GM21515 (cell line): Measurements from ENCODE around the gene SMTN.

Experiments used
- ATAC-seq: cut with Tn5 transposase; IDR thresholded peaks from one replicate; pipeline ENCODE4 v1.9.1; 2021; ENCODE audit not compliant: unreplicated experiment

Gene SMTN

DNA sequence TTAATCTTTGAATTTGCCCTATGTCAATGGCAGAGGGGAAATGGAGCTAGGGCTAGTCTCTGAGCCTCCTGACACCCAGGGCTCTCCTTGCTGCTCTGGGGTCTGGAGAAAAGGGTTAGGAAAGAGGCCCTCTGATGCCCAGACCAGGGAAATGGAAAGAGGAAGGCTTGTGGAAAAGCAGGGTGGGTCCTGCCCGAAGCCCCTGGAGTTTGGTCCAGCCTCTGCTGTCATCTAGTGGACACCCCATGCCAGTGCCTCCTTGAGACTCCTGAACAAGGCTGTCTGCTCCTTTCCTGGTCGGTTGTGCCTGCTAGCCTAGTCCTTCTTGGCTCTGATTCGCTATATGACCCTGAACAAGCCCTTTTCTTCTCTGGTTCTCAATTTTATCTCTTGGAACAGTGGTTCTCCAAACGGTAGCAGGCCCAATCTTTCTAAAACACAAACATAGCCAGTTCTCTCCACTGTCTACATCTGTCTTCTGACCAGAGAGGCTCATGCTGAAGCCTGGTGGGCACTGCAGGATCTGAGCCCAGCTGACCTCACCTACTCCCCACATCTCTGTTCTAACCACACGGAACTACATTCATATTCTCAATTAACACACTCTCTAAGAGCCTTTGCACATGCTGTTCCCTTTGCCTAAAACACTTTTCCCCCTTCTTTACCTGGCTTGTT is 68.0 kb downstream of the SMTN start:
- ATAC-seq = no peak

DNA sequence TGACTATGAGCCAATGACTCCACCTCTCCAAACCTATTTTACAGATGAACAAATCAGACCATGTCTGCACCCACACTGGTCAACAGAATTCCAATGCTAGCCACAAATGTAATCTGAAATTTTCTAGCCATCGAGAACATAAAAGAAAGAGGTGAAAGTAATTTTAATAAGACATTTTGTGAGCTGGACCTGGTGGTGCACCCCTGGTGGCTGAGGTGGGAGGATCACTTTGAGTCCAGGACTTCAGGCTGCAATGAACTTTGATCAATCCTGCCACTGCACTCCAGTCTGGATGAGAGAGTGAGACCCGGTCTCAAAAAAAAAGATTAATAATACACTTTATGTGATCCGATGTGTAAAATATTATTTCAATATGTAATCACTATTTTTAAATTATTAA is 69.5 kb downstream of the SMTN start:
- ATAC-seq = no peak

DNA sequence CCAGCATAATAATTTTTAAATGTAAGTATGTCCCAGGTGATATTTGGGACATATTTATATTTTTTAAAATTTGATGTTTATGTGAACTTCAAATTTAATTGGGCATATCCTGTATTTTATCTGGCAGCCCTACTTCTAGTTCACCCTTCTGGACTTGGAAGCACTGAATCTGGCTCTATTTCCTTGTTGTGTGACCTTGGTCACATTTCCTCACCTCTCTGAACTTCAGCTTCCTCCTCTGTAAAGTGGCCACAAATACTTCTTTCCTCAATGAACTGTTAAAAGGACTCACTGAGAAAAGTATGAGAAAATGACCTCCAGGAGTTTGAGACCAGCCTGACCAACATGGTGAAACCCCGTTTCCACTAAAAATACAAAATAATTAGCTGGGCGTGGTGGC is 70.8 kb downstream of the SMTN start:
- ATAC-seq = no peak

DNA sequence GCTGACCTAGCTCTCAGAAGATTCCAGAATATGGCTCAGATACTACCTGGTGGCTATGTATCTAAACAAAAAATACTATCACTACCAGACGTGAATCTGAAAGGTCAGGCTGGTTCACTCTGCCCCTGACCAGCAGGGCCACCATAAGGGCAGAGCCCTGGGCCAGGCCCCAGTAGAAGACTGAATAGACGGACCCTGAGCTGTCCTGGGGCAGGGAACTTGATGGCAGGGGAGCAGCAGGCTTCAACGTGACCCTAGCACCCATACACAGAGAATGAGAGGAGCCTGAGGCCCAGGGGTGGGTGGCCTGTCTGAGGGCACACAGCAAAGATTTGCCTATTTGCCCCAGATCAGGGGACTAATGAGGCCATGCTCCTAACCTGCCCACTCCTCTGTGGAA is 72.2 kb downstream of the SMTN start:
- no peak for ATAC-seq
